GM13976 (cell line): ENCODE measurements around the gene CCDC186.

Experiments used
- DNase-seq: peaks from one replicate; pipeline ENCODE4 v3.0.0; 2012; ENCODE audit warnings: low spot score
- in situ Hi-C: fragments of 300-500 bp; cut with MboI; formaldehyde crosslinking; loops from one replicate; pipeline ENCODE4 v1.12.0; 2022; ENCODE audit warnings: low sequenced_read_pairs, mixed read lengths, inconsistent platforms; ENCODE audit not compliant: unreplicated experiment
- TF ChIP-seq, protein P1 (sequence below): IDR thresholded peaks from 2 replicates; pipeline ENCODE4 v1.5.1; 2012; ENCODE audit warnings: borderline replicate concordance, mild to moderate bottlenecking; ENCODE audit not compliant: insufficient read depth; ENCODE audit errors: extremely low read depth, missing control alignments, control extremely low read depth

CCDC186 gene

DNA sequence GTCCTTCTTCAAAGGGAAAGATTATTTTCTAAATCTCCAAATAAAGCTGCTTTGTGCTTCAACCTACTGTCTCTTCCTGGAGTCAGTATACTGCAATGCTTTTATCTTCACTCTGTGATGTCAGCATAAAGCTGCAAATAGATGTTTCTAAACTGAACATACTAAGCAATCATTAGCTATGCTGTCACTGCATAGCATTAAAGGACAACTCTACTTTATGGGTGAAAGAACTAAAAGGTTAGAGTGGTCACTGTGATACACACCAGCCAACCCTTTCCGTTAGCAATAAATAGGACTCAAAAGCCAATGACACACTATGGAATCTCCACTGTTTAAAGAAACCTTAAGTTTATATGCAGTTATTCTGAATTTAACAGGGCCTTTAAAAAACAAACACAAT, 1.8 kb downstream of the CCDC186 start:
- in situ Hi-C loops: no loop called here
- no peak for DNase-seq
- TF ChIP-seq, protein P1, sequence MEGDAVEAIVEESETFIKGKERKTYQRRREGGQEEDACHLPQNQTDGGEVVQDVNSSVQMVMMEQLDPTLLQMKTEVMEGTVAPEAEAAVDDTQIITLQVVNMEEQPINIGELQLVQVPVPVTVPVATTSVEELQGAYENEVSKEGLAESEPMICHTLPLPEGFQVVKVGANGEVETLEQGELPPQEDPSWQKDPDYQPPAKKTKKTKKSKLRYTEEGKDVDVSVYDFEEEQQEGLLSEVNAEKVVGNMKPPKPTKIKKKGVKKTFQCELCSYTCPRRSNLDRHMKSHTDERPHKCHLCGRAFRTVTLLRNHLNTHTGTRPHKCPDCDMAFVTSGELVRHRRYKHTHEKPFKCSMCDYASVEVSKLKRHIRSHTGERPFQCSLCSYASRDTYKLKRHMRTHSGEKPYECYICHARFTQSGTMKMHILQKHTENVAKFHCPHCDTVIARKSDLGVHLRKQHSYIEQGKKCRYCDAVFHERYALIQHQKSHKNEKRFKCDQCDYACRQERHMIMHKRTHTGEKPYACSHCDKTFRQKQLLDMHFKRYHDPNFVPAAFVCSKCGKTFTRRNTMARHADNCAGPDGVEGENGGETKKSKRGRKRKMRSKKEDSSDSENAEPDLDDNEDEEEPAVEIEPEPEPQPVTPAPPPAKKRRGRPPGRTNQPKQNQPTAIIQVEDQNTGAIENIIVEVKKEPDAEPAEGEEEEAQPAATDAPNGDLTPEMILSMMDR: no peak

DNA sequence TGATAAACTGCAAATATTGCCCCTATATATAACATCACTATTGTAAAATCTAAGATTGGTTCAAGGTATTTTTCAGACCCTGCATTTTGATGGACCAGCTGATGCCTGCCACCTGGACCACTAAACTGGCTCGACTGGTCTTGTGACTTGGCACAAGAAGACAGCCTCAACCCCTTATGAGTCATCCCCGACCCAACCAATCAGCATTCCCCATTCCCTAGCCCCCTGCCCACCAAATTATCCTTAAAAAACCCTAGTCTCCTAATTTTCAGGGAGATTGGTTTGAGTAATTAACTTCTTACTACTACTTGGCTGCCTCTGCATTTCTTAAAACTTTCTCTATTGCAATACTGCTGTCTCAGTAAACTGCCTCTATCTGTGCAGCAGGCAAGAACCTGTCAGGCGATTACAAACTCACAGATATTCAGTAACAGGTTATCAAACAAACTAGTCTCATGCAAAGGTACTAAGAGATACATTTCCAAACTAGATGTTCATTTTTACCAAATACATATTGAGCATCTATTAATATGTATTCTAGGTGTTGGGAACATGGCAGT, 5.5 kb downstream of the CCDC186 start:
- TF ChIP-seq, protein P1: no peak
- in situ Hi-C loops: no loop called here
- DNase-seq: no peak

DNA sequence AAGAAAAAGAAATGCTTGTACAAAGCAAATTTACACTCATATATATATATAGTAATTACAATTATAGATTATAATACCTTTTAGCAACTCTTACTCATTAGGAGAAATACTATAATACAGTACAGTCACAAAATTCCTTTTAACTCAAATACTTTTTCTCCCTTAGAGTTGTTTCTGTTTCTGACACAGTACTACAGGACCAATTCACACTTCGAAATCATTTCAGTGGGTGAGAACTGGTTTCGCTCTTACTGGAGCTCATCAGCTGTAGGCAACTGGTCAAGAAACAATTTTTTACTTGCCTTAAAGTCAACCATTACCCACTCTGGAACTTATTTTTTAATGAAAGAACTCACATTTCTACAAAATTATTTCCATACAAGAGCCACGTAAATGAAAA, 6.0 kb downstream of the CCDC186 start:
- in situ Hi-C loops: no loop called here
- no peak for DNase-seq
- TF ChIP-seq, protein P1: no peak

DNA sequence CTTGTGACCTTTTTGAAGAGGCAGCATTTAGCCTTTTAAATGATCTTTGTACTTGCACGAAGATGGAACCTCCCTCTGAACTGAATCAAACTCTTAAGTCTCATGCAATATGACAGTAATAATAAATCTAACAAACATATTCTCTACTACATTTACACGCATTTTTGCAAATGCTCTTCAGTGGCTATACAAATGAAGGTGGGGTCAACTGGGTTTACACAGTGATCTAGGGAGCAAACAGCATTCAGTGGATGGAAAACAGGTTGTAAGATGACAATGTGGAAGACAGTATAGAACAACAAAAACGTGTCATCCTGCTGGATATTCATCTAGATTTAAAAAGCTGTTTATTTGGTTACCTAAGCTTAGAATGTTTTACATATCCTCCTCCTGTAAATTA, 7.5 kb downstream of the CCDC186 start:
- TF ChIP-seq, protein P1: no peak
- in situ Hi-C loops: no loop called here
- DNase-seq: no peak

DNA sequence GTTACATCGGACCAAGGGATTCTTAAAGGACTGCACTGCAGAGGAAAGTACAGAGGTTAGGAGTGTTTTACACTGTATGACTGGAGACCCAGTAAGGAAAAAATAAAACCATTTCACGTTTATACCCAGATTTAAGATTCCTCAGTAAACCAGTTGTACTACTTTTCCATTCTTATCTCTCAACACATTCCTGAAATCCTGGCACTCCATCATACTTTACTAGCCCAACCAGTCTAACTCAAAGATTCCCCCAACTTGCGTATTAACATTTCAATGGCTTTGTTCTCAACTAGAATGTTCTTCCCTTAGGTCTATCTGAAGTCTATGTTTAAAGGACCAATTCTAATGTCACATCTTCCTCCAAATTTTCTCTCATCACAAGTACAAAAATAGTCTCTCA, 8.0 kb downstream of the CCDC186 start:
- in situ Hi-C loops: no loop called here
- TF ChIP-seq, protein P1: no peak
- no peak for DNase-seq

DNA sequence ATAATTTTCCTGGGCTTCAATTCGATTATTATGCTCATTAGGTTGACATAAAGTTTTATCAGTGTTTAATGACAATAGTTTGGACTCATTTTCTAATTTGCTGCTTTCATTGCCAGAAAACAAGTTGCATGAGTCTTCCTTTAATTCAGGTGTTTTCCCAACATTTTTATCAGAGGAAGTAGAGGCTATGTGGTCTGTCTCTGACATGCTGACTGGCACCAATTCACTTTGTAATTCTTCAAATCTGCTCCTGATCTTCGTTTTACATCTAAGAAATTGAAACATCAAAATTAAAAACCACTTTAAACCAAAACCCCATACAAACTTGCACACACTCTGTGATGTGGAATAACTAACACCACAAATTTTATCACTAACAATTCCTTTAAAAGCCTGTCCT, 10.9 kb downstream of the CCDC186 start:
- in situ Hi-C loops: no loop called here
- TF ChIP-seq, protein P1: no peak
- no peak for DNase-seq

DNA sequence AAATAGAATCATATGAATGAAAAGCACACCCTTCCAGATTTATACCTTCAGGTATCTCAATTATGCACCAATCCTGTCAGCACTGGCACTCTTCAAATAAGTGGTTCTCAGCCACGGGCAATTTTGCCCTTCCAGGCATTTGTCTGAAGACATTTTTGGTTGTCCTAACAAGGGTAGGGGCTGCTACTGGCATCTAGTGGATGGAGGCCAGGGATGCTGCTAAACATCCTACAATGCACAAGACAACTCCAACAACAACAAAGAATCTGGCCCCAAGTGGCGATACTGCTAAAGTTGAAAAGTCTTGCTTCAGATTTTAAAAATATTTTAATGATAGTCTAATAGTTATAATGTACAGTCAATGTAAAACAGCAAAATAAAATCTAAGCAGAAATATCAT, 16.1 kb downstream of the CCDC186 start:
- no peak for DNase-seq
- TF ChIP-seq, protein P1: no peak
- in situ Hi-C loops: no loop called here
